Astrocyte (in vitro differentiated cells and primary cell): ENCODE data around the gene NISCH. TPM values are rescaled to one million over a fixed set of nuclear protein-coding genes. Genes with fewer than 3 reads are reported as not detected.

Experiments used
- DNase-seq: peaks from one replicate; pipeline ENCODE4 v3.0.0-alpha.2; 2010; ENCODE audit warnings: low read depth
- FAIRE-seq: peaks from 2 replicates; lab custom pipeline; 2011; peaks lifted over from hg19 to GRCh38; lab: Jason Lieb, UNC
- H2AFZ ChIP-seq: 2 replicates; pipeline ENCODE4 v1.6.0; 2012; ENCODE audit warnings: low read depth, low read length, inconsistent platforms
- H3K27ac ChIP-seq: 2 replicates; pipeline ENCODE4 v1.5.1; 2011; ENCODE audit warnings: low read depth, low read length, inconsistent platforms
- H3K27me3 ChIP-seq: 2 replicates; pipeline ENCODE4 v1.6.0; 2011; ENCODE audit warnings: low read length, inconsistent platforms; ENCODE audit not compliant: insufficient read depth
- H3K36me3 ChIP-seq: 2 replicates; pipeline ENCODE4 v1.5.1; 2011; ENCODE audit warnings: low read length, inconsistent platforms; ENCODE audit not compliant: insufficient read depth
- H3K4me1 ChIP-seq: 2 replicates; pipeline ENCODE4 v1.5.1; 2011; ENCODE audit warnings: low read length, inconsistent platforms; ENCODE audit not compliant: insufficient read depth
- H3K4me2 ChIP-seq: 2 replicates; pipeline ENCODE4 v1.6.0; 2012; ENCODE audit warnings: low read length, inconsistent platforms
- H3K4me3 ChIP-seq: 2 replicates; pipeline ENCODE4 v1.5.1; 2011; ENCODE audit warnings: low read depth, mild to moderate bottlenecking, low read length, inconsistent platforms; ENCODE audit not compliant: insufficient read depth
- H3K79me2 ChIP-seq: 2 replicates; pipeline ENCODE4 v1.6.0; 2012; ENCODE audit warnings: mild to moderate bottlenecking, low read length, inconsistent platforms; ENCODE audit not compliant: insufficient read depth
- H3K9ac ChIP-seq: 2 replicates; pipeline ENCODE4 v1.6.0; 2012; ENCODE audit warnings: mild to moderate bottlenecking, low read length, inconsistent platforms
- H3K9me3 ChIP-seq: 2 replicates; pipeline ENCODE4 v1.5.1; 2012; ENCODE audit warnings: low read depth, mild to moderate bottlenecking, low read length, inconsistent platforms; ENCODE audit not compliant: insufficient read depth
- H4K20me1 ChIP-seq: 2 replicates; pipeline ENCODE4 v1.6.0; 2012; ENCODE audit warnings: low read length, inconsistent platforms; ENCODE audit not compliant: insufficient read depth
- H3K27ac Mint-ChIP-seq: one replicate; pipeline ENCODE4 v1.8.0; 2021; ENCODE audit warnings: mild to moderate bottlenecking, mixed read lengths; ENCODE audit not compliant: unreplicated experiment
- H3K27me3 Mint-ChIP-seq: one replicate; pipeline ENCODE4 v1.8.0; 2021; ENCODE audit warnings: low read depth, mixed read lengths; ENCODE audit not compliant: unreplicated experiment
- H3K36me3 Mint-ChIP-seq: one replicate; pipeline ENCODE4 v1.8.0; 2021; ENCODE audit warnings: low read depth, mixed read lengths; ENCODE audit not compliant: unreplicated experiment
- H3K4me1 Mint-ChIP-seq: one replicate; pipeline ENCODE4 v1.8.0; 2021; ENCODE audit warnings: low read depth, mixed read lengths; ENCODE audit not compliant: unreplicated experiment
- H3K4me3 Mint-ChIP-seq: one replicate; pipeline ENCODE4 v1.8.0; 2021; ENCODE audit warnings: mild to moderate bottlenecking, moderate library complexity, mixed read lengths; ENCODE audit not compliant: unreplicated experiment
- H3K9me3 Mint-ChIP-seq: one replicate; pipeline ENCODE4 v1.8.0; 2021; ENCODE audit warnings: mild to moderate bottlenecking, mixed read lengths; ENCODE audit not compliant: unreplicated experiment
- CTCF ChIP-seq: IDR thresholded peaks from 2 replicates; pipeline ENCODE4 v1.5.1; 2011; ENCODE audit warnings: low read depth, mild to moderate bottlenecking, inconsistent platforms, low read length, moderate library complexity; ENCODE audit not compliant: insufficient read depth
- EZH2 ChIP-seq: IDR thresholded peaks from 2 replicates; pipeline ENCODE4 v1.6.1; 2012; ENCODE audit warnings: mild to moderate bottlenecking, low read length, inconsistent platforms; ENCODE audit not compliant: insufficient read depth
- total RNA-seq: library from RNA; stranded (reverse); gene quantifications from 2 replicates; pipeline ENCODE4 v1.2.1, GENCODE V29; 2021

The NISCH gene
- total RNA-seq, 1 donor from 2014 or later, result 118 TPM

GRCh38 chr3:52463416-52463815, 8.0 kb downstream of the NISCH start:
- TF ChIP-seq CTCF (no peak), EZH2 (no peak)

GRCh38 chr3:52468336-52468735, 12.9 kb downstream of the NISCH start:
- Histone ChIP-seq H3K79me2 (peaks cover 61% of the 10 kb centered on the region), H3K4me1 (peaks cover 6% of the 10 kb centered on the region), H3K9ac (no peak overlapping the region), H3K4me3 (no peak overlapping the region), H3K9me3 (no peaks in the 10 kb centered on the region), H3K27me3 (no peaks in the 10 kb centered on the region), H3K27ac (no peak overlapping the region), H3K36me3 (peaks cover 22% of the 10 kb centered on the region), H4K20me1 (peaks cover 93% of the 10 kb centered on the region), H3K4me2 (no peak overlapping the region), H2AFZ (no peak overlapping the region)
- FAIRE-seq (no peak), DNase-seq (no peak)
- H3K4me1 Mint-ChIP-seq, result peaks cover 4% of the 10 kb centered on the region
- no peak overlapping the region for H3K27ac Mint-ChIP-seq
- H3K4me3 Mint-ChIP-seq, result no peak overlapping the region
- no peak for TF ChIP-seq CTCF
- no peak for TF ChIP-seq EZH2
- H3K27me3 Mint-ChIP-seq, result no peaks in the 10 kb centered on the region
- H3K9me3 Mint-ChIP-seq, result no peaks in the 10 kb centered on the region
- H3K36me3 Mint-ChIP-seq, result peaks cover 19% of the 10 kb centered on the region

More at GRCh38 chr3:52463416-52463815, 8.0 kb downstream of the NISCH start:
- peaks cover 13% of the 10 kb centered on the region for H3K36me3 Mint-ChIP-seq
- H3K9me3 Mint-ChIP-seq, result no peaks in the 10 kb centered on the region
- no peak overlapping the region for H3K4me3 ChIP-seq
- H3K27ac Mint-ChIP-seq, result no peak overlapping the region
- H3K4me2 ChIP-seq, result no peak overlapping the region
- H3K27me3 ChIP-seq, result no peaks in the 10 kb centered on the region
- H3K9ac ChIP-seq, result no peak overlapping the region
- H3K4me3 Mint-ChIP-seq, result no peak overlapping the region
- DNase-seq (no peak), FAIRE-seq (no peak)
- peaks cover 68% of the 10 kb centered on the region for H3K79me2 ChIP-seq
- peaks cover 13% of the 10 kb centered on the region for H3K4me1 ChIP-seq
- peaks cover 24% of the 10 kb centered on the region for H3K36me3 ChIP-seq
- H2AFZ ChIP-seq, result no peak overlapping the region
- peaks cover 7% of the 10 kb centered on the region for H3K4me1 Mint-ChIP-seq
- no peaks in the 10 kb centered on the region for H3K9me3 ChIP-seq
- peaks cover 83% of the 10 kb centered on the region for H4K20me1 ChIP-seq
- H3K27me3 Mint-ChIP-seq, result no peaks in the 10 kb centered on the region
- H3K27ac ChIP-seq, result no peak overlapping the region

GRCh38 chr3:52469001-52469400, 13.6 kb downstream of the NISCH start:
- Mint-ChIP-seq H3K27me3 (no peaks in the 10 kb centered on the region), H3K4me1 (peaks cover 4% of the 10 kb centered on the region), H3K27ac (no peak overlapping the region), H3K36me3 (peaks cover 21% of the 10 kb centered on the region), H3K9me3 (no peaks in the 10 kb centered on the region), H3K4me3 (no peak overlapping the region)
- peaks cover 93% of the 10 kb centered on the region for H4K20me1 ChIP-seq
- H3K79me2 ChIP-seq, result peaks cover 59% of the 10 kb centered on the region
- no peaks in the 10 kb centered on the region for H3K9me3 ChIP-seq
- H3K27me3 ChIP-seq, result no peaks in the 10 kb centered on the region
- no peak overlapping the region for H3K9ac ChIP-seq
- no peak overlapping the region for H2AFZ ChIP-seq
- H3K4me1 ChIP-seq, result peaks cover 6% of the 10 kb centered on the region
- peaks cover 28% of the 10 kb centered on the region for H3K36me3 ChIP-seq
- H3K27ac ChIP-seq, result no peak overlapping the region
- FAIRE-seq (no peak), DNase-seq (no peak)
- TF ChIP-seq CTCF (no peak), EZH2 (no peak)
- no peak overlapping the region for H3K4me3 ChIP-seq
- no peak overlapping the region for H3K4me2 ChIP-seq
